ENCODE data around the gene MVB12B. TPM values are rescaled to one million over a fixed set of nuclear protein-coding genes. Genes with fewer than 3 reads are reported as not detected.

The MVB12B gene
- polyA plus RNA-seq, 1 experiment = 4.4 TPM

DNA sequence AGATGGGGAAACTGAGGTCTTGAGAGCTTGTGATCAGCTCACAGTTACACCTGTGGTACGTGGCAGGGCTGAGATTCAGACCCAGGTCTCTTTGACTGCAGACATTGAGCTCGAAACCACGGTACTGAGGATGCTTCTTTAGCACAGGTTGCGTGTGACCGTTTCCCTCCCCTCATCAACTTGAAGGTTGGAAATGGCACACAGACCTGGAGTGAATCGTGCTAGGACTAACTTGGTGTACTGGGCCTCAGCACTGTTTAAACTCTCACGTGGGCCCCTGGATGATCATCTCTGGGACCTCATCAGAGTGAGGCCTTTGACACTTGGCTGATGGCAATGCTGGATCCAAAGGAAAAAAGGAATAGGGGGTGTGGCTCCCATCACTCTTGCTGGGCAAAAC is 106.0 kb downstream of the MVB12B start:
- TF ChIP-seq, protein P1, sequence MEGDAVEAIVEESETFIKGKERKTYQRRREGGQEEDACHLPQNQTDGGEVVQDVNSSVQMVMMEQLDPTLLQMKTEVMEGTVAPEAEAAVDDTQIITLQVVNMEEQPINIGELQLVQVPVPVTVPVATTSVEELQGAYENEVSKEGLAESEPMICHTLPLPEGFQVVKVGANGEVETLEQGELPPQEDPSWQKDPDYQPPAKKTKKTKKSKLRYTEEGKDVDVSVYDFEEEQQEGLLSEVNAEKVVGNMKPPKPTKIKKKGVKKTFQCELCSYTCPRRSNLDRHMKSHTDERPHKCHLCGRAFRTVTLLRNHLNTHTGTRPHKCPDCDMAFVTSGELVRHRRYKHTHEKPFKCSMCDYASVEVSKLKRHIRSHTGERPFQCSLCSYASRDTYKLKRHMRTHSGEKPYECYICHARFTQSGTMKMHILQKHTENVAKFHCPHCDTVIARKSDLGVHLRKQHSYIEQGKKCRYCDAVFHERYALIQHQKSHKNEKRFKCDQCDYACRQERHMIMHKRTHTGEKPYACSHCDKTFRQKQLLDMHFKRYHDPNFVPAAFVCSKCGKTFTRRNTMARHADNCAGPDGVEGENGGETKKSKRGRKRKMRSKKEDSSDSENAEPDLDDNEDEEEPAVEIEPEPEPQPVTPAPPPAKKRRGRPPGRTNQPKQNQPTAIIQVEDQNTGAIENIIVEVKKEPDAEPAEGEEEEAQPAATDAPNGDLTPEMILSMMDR (IDR thresholded peaks at IDR 0.05; ENCODE audit: low read depth, low read length) = no peak
- H3K9me3 ChIP-seq (ENCODE audit: control insufficient read depth, insufficient read depth, low read length) = no peaks in the 10 kb centered on the region
- CTCF ChIA-PET = interaction anchor here (1.3 kb wide), 1 partner anchor 58 kb away, joined by 7 read pairs; no protein-coding TSS in a partner anchor
- POLR2A ChIA-PET = no interaction called here
- DNase-seq (ENCODE audit: low read depth, low spot score) = no peak
- H3K27ac ChIP-seq (ENCODE audit: low read depth, low read length) = no peak overlapping the region
- H3K4me3 ChIP-seq (ENCODE audit: low read depth, low read length) = no peak overlapping the region
- H3K27me3 ChIP-seq (ENCODE audit: control insufficient read depth, insufficient read depth, low read length) = no peaks in the 10 kb centered on the region

DNA sequence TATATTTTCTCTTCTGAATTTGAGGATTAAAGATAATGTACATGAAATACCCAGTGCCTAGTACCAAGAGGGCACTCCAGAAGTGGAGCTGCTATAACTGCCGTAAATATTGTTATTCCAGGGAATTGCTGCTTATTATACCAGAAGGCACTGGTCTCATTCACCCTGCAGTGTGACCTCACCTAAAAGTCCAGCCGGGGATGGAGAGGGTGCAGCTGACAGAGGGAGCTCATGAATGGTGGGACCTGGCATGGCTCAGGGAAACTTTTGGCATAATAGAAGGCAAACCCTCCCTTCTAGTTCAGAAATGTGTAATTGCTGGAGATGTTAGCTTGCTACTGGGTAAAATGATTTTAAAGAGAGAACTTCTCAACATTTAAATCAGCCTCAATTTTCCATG is 108.5 kb downstream of the MVB12B start:
- Histone ChIP-seq H3K4me3 (ENCODE audit: low read depth, low read length) (no peak overlapping the region), H3K27ac (ENCODE audit: low read depth, low read length) (no peak overlapping the region), H3K27me3 (ENCODE audit: control insufficient read depth, insufficient read depth, low read length) (no peaks in the 10 kb centered on the region), H3K9me3 (ENCODE audit: control insufficient read depth, insufficient read depth, low read length) (no peaks in the 10 kb centered on the region)
- no peak for DNase-seq (ENCODE audit: low read depth, low spot score)
- ChIA-PET CTCF (no interaction called here), POLR2A (no interaction called here)
- TF ChIP-seq, protein P1 (IDR thresholded peaks at IDR 0.05; ENCODE audit: low read depth, low read length) = no peak

- no peak overlapping the region for H3K27ac ChIP-seq (ENCODE audit: low read depth, low read length)
- no peaks in the 10 kb centered on the region for H3K27me3 ChIP-seq (ENCODE audit: control insufficient read depth, insufficient read depth, low read length)
- TF ChIP-seq, protein P1 (IDR thresholded peaks at IDR 0.05; ENCODE audit: low read depth, low read length) = no peak
- H3K4me3 ChIP-seq (ENCODE audit: low read depth, low read length) = no peak overlapping the region
- H3K9me3 ChIP-seq (ENCODE audit: control insufficient read depth, insufficient read depth, low read length) = no peaks in the 10 kb centered on the region
- POLR2A ChIA-PET = no interaction called here
- CTCF ChIA-PET = no interaction called here
- DNase-seq (ENCODE audit: low read depth, low spot score) = no peak
Measured at GRCh38 chr9:126435626-126436025, 109.0 kb downstream of the MVB12B start.

GRCh38 chr9:126436545-126437267 is 110.1 kb downstream of the MVB12B start:
- H3K9me3 ChIP-seq (ENCODE audit: control insufficient read depth, insufficient read depth, low read length) = no peaks in the 10 kb centered on the region; the same call in 1 of the 2 replicates
- no peaks in the 10 kb centered on the region for H3K27me3 ChIP-seq (ENCODE audit: control insufficient read depth, insufficient read depth, low read length)
- H3K4me3 ChIP-seq (ENCODE audit: low read depth, low read length) = no peak overlapping the region
- ChIA-PET CTCF (interaction anchor here (0.6 to 0.9 kb wide), 2 partner anchors 54 kb away, joined by 3 read pairs; no protein-coding TSS in a partner anchor), POLR2A (no interaction called here)
- no peak overlapping the region for H3K27ac ChIP-seq (ENCODE audit: low read depth, low read length)
- DNase-seq (ENCODE audit: low read depth, low spot score) = no peak
- TF ChIP-seq, protein P1 (IDR thresholded peaks at IDR 0.05; ENCODE audit: low read depth, low read length) = no peak

- no peak for DNase-seq (ENCODE audit: low read depth, low spot score)
- Histone ChIP-seq H3K4me3 (ENCODE audit: low read depth, low read length) (no peak overlapping the region), H3K9me3 (ENCODE audit: control insufficient read depth, insufficient read depth, low read length) (no peaks in the 10 kb centered on the region; the same call in 1 of the 2 replicates), H3K27ac (ENCODE audit: low read depth, low read length) (no peak overlapping the region), H3K27me3 (ENCODE audit: control insufficient read depth, insufficient read depth, low read length) (no peaks in the 10 kb centered on the region)
- POLR2A ChIA-PET = no interaction called here
- CTCF ChIA-PET = interaction anchor here (0.6 kb wide), 1 partner anchor 54 kb away, joined by 3 read pairs; no protein-coding TSS in a partner anchor
- TF ChIP-seq, protein P1 (IDR thresholded peaks at IDR 0.05; ENCODE audit: low read depth, low read length) = no peak
Measured at GRCh38 chr9:126437268-126437666, 110.6 kb downstream of the MVB12B start.

Measured in AG04450 (cell line).